HG03095 (cell line): ENCODE data around the gene SEC24D.

ENCODE experiments used
- ATAC-seq: cut with Tn5 transposase; IDR thresholded peaks from one replicate; pipeline ENCODE4 v1.9.1; 2021; ENCODE audit warnings: moderate library complexity; ENCODE audit not compliant: unreplicated experiment

The SEC24D gene

GRCh38 chr4:118776157-118776954 lies 59.6 kb downstream of the SEC24D start:
- ATAC-seq: no peak

DNA sequence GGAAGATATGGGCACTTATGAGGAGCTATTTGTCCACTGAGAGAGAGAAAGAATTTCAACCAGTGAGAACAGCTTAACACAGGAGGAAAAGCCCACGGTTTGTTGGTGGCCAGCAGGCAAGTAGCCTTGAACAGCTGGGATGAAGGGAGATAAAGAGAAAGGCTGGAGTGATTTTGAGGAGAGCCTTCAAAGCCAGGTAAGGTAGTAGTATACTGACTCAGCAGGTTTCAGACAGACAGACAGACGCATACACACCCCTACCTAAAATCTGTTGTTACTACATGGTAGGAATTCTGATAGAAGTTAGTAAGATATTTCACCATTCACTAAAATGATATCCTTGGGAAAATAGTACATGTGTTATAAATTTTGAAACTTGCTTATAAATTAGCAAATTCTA lies 60.5 kb downstream of the SEC24D start:
- ATAC-seq: no peak

DNA sequence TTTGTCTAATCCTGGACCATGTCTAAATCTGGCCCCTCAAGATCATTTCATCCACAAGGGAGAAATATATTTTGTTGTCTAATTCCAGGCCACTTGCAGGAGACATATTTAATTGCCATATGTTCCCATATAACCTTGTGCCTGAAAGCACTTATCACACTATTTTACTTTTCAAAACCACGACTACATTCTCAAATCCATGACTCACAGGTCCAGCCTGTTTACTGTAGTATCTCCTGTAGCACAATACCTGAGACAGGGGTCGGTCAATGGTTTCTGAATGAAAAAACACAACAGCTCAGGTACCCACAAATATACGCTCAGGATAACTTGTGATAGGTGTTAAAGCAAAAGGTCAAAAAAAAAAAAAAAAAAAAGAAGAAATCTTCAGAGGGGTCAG lies 60.9 kb downstream of the SEC24D start:
- no peak for ATAC-seq

DNA sequence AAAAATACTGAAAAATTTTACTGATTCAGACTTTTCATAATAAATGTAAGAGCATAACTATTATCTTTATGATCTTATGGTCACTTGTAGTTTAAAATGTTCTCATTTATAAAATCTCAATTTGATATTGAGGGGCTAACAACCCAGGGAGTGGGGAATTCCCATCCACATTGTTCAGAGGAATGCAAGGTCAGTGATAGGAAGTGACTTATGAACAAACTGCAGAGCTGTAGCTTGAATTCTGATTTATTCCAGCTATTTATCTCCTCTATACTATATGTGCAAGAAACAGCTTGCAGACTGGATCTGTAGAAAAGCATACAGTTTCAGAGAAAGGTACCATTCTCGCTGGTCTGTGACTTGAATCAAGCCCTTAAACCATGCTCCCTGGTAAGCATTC lies 61.6 kb downstream of the SEC24D start:
- no peak for ATAC-seq

DNA sequence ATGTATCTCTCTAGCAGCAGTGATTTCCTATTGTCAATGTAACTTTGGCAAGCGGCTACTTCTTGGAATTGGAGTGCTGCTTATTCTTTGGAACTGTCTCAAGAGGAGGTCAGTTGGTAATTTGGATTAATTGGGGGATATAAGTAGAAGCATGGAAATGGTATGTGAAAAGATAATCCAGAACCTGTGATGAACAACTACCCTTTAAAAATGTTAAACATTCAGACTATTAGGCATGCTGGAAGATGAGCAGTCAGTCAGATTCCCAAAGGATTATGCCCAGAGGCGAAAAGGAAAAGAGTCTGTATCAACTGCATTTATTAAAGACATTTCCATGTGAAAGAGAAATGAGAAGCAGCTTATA lies 62.5 kb downstream of the SEC24D start:
- no peak for ATAC-seq

GRCh38 chr4:118772767-118773428 lies 63.0 kb downstream of the SEC24D start:
- ATAC-seq: no peak

- ATAC-seq: no peak
These were observed 63.7 kb downstream of the SEC24D start for GRCh38 chr4:118772081-118772766.

DNA sequence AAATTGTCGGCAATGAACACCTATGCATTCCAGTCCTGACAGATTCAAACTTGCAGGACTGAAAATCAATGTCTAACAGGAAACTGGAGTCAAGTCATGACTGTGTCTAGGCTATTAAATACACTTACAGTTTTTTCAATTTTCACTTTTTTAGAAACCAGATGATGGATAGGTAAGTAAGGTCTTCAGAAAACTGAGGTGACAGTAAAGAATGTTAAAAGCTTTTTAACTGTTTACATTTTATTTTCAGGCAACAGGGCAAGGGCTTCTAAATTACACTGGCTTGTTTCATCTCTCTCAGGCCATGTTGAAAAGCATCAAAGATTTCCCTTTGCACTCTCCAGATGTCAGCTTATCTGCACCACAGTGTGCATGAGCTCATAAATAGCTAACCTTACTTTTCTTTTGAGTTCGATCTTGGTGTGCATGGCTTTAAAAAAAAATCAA lies 65.2 kb downstream of the SEC24D start:
- no peak for ATAC-seq

- ATAC-seq: no peak
These were observed 66.8 kb downstream of the SEC24D start for GRCh38 chr4:118769161-118769560.

DNA sequence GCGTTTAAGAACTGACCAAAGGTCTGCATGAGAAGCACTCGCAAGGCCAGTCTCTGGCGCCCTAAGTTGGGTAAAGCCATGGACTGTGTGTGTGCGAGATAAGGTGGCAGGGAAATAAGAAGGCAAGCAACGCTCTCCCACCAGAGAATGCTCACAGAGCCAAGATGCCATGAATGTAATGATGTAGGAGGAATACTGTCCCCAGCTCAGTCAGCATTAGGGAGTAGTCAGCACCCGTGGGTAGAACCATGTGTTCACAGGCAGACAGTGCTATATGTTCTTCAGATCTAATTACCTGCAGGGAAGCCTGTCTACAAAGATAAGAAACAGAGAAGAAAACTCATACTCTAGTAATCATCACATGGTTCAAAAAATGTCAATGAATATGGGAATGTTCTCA lies 68.8 kb downstream of the SEC24D start:
- no peak for ATAC-seq

DNA sequence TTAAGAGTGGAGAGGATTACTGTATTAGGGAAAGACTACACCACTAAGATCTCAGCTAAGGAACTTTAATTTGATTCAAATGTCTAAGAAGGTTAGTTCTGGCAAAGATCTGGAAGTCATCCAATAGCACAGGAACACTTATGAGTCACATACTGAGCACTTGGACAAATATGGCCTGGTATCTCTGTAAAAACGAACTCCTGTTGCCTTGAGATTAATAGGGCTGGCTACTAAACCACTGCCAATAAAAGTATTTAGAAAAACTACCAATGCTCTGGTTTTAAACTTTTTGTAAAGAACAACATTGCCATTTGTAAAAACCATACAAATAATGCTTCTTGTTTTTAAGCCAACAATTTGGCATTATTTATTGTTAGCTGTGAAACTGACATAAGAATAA lies 70.5 kb downstream of the SEC24D start:
- no peak for ATAC-seq

DNA sequence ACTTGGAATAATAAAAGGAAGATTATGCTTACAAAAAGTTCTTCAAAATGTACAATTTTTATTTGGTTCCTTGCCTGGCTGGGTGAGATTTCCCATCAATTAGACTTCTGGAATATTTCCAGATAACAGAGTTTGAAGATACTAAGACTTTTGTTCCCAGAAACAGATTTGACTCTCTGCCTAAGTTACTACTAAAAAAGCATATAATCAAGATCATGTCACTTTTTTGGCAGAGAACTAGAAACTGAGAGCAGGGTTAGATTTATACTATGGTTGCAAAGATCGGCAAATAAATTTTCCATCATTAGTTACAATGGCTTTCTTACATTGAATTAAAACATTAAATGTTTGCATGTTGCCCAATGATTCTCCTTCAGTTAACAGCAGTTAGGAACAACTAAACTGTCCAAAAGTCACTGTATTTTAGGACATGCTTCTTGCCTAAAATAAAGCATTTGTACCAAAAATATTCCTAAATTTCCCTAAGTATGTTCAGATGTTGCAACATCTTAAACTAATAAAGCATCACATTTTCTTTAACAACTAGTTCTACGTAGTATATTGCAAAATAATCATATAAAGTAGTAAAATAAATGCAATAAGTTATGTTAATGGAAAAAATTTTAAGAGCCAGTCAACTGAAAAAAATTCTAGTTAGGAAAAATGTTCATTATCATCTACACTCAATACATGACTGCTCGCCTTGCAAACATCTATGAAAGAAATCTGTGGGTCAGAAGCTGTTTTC lies 73.0 kb downstream of the SEC24D start:
- no peak for ATAC-seq

GRCh38 chr4:118762155-118762554 lies 73.8 kb downstream of the SEC24D start:
- ATAC-seq: no peak

- no peak for ATAC-seq
These were observed 74.4 kb downstream of the SEC24D start for GRCh38 chr4:118761397-118762016.

- peak; percentile 98 for ATAC-seq
These were observed 75.4 kb downstream of the SEC24D start for GRCh38 chr4:118760493-118760892.

- ATAC-seq: peak; percentile 18
These were observed 75.8 kb downstream of the SEC24D start for GRCh38 chr4:118760092-118760491.

- no peak for ATAC-seq
These were observed 76.4 kb downstream of the SEC24D start for GRCh38 chr4:118759481-118759880.

DNA sequence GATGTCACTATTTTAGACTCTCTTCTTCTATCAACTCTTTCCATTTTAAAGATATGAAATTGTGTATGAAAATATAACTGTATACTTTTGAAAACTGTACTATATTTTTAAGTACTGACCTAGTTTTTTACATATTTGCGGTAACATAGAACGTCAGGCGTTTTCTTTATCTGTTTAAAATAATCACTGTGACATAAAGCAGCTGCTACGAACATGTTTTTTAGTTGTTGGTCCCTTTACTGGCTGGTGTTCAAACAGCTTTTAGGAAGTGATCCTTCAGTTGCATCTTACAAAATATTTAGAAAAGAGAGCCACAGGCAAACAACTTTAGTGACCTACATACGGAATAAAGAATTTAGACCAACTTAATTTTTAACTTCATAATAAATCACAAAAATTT lies 77.6 kb downstream of the SEC24D start:
- ATAC-seq: no peak

DNA sequence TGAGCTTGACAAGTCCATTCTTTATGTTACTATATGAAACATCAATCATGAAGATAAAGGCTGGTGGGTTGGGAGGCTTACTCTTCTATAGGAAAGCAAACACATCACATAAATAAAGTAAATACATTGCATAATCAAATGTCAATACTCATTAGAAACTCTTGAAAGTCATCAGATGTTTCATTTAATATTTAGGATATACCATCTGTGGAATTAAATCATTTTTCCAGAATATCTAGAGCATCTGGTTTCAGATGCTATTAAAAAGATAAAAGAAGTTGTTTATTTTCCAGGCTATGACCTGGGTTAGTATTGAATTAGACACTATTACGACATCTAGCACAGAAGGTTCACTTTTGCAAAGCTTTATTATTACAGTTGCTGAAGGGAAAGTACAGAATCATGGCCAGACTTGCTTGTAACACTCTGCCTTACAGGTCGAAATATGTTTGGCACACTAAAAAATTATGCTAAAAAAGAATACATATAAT lies 78.1 kb downstream of the SEC24D start:
- ATAC-seq: no peak

DNA sequence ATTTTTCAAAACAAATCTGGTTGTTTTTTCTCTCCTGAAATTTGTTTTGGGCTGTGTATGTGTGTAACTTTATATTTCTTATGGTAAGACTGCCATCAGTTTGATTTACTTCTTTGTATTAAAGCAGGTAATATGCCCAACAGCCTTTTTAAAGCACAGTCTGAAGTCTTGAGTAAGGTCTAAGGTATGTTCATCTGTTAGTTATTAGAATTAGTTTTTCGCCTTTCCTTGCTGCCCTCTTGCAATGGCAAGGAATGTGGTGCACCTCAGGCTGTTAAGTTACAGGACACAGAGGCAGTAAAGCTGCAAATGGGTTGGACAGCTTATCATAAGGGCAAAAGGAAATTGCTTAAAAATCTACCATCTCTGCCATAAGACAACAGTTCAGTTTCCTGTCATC lies 79.0 kb downstream of the SEC24D start:
- ATAC-seq: no peak

DNA sequence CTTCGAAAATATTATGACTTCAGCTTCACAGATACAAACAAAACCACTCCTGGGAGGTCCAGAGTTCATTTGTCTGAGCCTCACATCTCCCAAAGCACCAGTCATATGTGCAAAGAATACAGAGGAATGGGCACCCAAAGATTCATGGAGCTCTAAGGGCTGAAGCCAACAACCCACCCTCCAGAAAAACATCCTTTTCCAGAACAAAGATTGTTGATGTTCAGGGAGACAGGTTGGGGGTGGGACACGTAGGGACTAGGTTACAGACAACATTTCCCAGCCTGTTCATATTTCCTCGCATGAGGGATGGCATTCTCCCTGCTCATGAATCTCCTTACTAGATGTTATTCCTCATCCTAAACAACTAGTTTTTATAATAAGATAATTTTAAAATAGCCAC lies 79.5 kb downstream of the SEC24D start:
- no peak for ATAC-seq
